LNCAP (cell line): ENCODE results near the gene EFCAB6.

ENCODE experiments used
- CTCF ChIP-seq: fragments of 450-650 bp; IDR thresholded peaks from 2 replicates; pipeline ENCODE4 v1.5.1; 2017; ENCODE audit warnings: mild to moderate bottlenecking

The EFCAB6 gene

GRCh38 chr22:43583501-43583900, 228.6 kb downstream of the EFCAB6 start:
- TF ChIP-seq CTCF = no peak

GRCh38 chr22:43582394-43582793, 229.7 kb downstream of the EFCAB6 start:
- TF ChIP-seq CTCF = no peak

- no peak for TF ChIP-seq CTCF
These were observed 231.8 kb downstream of the EFCAB6 start for GRCh38 chr22:43580271-43580750.

- no peak for TF ChIP-seq CTCF
These were observed 237.4 kb downstream of the EFCAB6 start for GRCh38 chr22:43574738-43575137.

GRCh38 chr22:43572710-43573109, 239.4 kb downstream of the EFCAB6 start:
- TF ChIP-seq CTCF = no peak

GRCh38 chr22:43571181-43571580, 240.9 kb downstream of the EFCAB6 start:
- TF ChIP-seq CTCF = no peak

- no peak for TF ChIP-seq CTCF
These were observed 241.5 kb downstream of the EFCAB6 start for GRCh38 chr22:43570531-43571165.

- no peak for TF ChIP-seq CTCF
These were observed 243.0 kb downstream of the EFCAB6 start for GRCh38 chr22:43569111-43569510.
